OCI-LY1 (cell line): ENCODE results near the gene DPF3.

Experiments used
- H2AFZ ChIP-seq: fragments of 200-600 bp; sonication (generic), shearing (Covaris generic); 2 replicates; pipeline ENCODE4 v1.6.0; 2014; ENCODE audit warnings: antibody characterized with exemption, mild to moderate bottlenecking, low read length
- H3F3A ChIP-seq: fragments of 200-600 bp; sonication (generic), shearing (Covaris generic); 2 replicates; pipeline ENCODE4 v1.6.0; 2014; ENCODE audit warnings: mild to moderate bottlenecking, antibody characterized with exemption, low read length, moderate library complexity; ENCODE audit not compliant: insufficient read depth
- H3K27ac ChIP-seq: fragments of 200-600 bp; sonication (generic); 2 replicates; pipeline ENCODE4 v1.5.1; 2014; ENCODE audit warnings: low read length, mixed run types, mild to moderate bottlenecking, low read depth; ENCODE audit not compliant: poor library complexity, severe bottlenecking
- H3K27me3 ChIP-seq: fragments of 200-600 bp; sonication (generic); 2 replicates; pipeline ENCODE4 v1.6.0; 2014; ENCODE audit warnings: antibody characterized with exemption, mild to moderate bottlenecking, low read length, moderate library complexity; ENCODE audit not compliant: insufficient read depth
- H3K36me3 ChIP-seq: fragments of 200-600 bp; sonication (generic); 2 replicates; pipeline ENCODE4 v1.6.1; 2014; ENCODE audit warnings: mild to moderate bottlenecking, antibody characterized with exemption, low read length, moderate library complexity, mixed read lengths; ENCODE audit not compliant: insufficient read depth
- H3K4me1 ChIP-seq: fragments of 200-600 bp; sonication (generic); 2 replicates; pipeline ENCODE4 v1.5.1; 2014; ENCODE audit warnings: mild to moderate bottlenecking, low read length, moderate library complexity; ENCODE audit not compliant: insufficient read depth, severe bottlenecking
- H3K4me2 ChIP-seq: fragments of 200-600 bp; sonication (generic), shearing (Covaris generic); 2 replicates; pipeline ENCODE4 v1.6.1; 2014; ENCODE audit warnings: low read length
- H3K4me3 ChIP-seq: fragments of 200-600 bp; sonication (generic); 2 replicates; pipeline ENCODE4 v1.5.1; 2014; ENCODE audit warnings: low read length, low read depth, mild to moderate bottlenecking, mixed read lengths; ENCODE audit not compliant: poor library complexity, severe bottlenecking
- H3K79me2 ChIP-seq: fragments of 200-600 bp; shearing (Covaris generic); 2 replicates; pipeline ENCODE4 v1.6.1; 2016; ENCODE audit warnings: mixed run types, low read length, mixed read lengths; ENCODE audit not compliant: insufficient read depth
- H3K9ac ChIP-seq: fragments of 200-600 bp; sonication (generic), shearing (Covaris generic); 2 replicates; pipeline ENCODE4 v1.6.1; 2014; ENCODE audit warnings: mild to moderate bottlenecking, low read length, mixed read lengths
- H3K9me2 ChIP-seq: fragments of 200-600 bp; sonication (generic), shearing (Covaris generic); 2 replicates; pipeline ENCODE4 v1.6.1; 2014; ENCODE audit warnings: low read depth, mild to moderate bottlenecking, low read length, mixed read lengths
- H3K9me3 ChIP-seq: fragments of 200-600 bp; shearing (Covaris generic); 2 replicates; pipeline ENCODE4 v1.6.1; 2014; ENCODE audit warnings: low read length, mixed read lengths
- H4K20me1 ChIP-seq: fragments of 200-600 bp; sonication (generic), shearing (Covaris generic); 2 replicates; pipeline ENCODE4 v1.6.0; 2016; ENCODE audit warnings: mild to moderate bottlenecking, low read length; ENCODE audit not compliant: insufficient read depth
- CTCF ChIP-seq: fragments of 200-600 bp; sonication (generic), shearing (Covaris generic); IDR thresholded peaks from 2 replicates; pipeline ENCODE4 v1.5.1; 2017; ENCODE audit warnings: mild to moderate bottlenecking, antibody characterized with exemption, low read length, moderate library complexity, mixed read lengths
- EZH2 ChIP-seq: fragments of 200-600 bp; sonication (generic), shearing (Covaris generic); IDR thresholded peaks from 2 replicates; pipeline ENCODE4 v1.8.0; 2017; ENCODE audit warnings: borderline replicate concordance, mixed run types, mild to moderate bottlenecking, antibody characterized with exemption, low read length, moderate library complexity, mixed read lengths

Gene DPF3

GRCh38 chr14:72645706-72646105, 248.2 kb downstream of the DPF3 start:
- no peak for TF ChIP-seq EZH2
- TF ChIP-seq CTCF = no peak

GRCh38 chr14:72644758-72645489, 249.0 kb downstream of the DPF3 start:
- no peaks in the 10 kb centered on the region for H4K20me1 ChIP-seq
- no peaks in the 10 kb centered on the region for H3K9me3 ChIP-seq
- H3K4me2 ChIP-seq = no peak overlapping the region
- H3K9ac ChIP-seq = no peak overlapping the region
- no peak overlapping the region for H3K27ac ChIP-seq
- H3K27me3 ChIP-seq = no peaks in the 10 kb centered on the region
- no peaks in the 10 kb centered on the region for H3K4me1 ChIP-seq
- H2AFZ ChIP-seq = no peak overlapping the region
- H3K4me3 ChIP-seq = no peak overlapping the region
- no peaks in the 10 kb centered on the region for H3K9me2 ChIP-seq
- TF ChIP-seq CTCF (no peak), EZH2 (no peak)
- H3F3A ChIP-seq = no peaks in the 10 kb centered on the region
- H3K79me2 ChIP-seq = no peaks in the 10 kb centered on the region
- H3K36me3 ChIP-seq = no peaks in the 10 kb centered on the region

More at GRCh38 chr14:72645706-72646105, 248.2 kb downstream of the DPF3 start:
- H3K27me3 ChIP-seq = no peaks in the 10 kb centered on the region
- H3K4me2 ChIP-seq = no peak overlapping the region
- H3K79me2 ChIP-seq = no peaks in the 10 kb centered on the region
- H3K36me3 ChIP-seq = no peaks in the 10 kb centered on the region
- H3K4me1 ChIP-seq = no peaks in the 10 kb centered on the region
- no peaks in the 10 kb centered on the region for H3K9me2 ChIP-seq
- H4K20me1 ChIP-seq = no peaks in the 10 kb centered on the region
- H2AFZ ChIP-seq = no peak overlapping the region
- H3K9ac ChIP-seq = no peak overlapping the region
- no peak overlapping the region for H3K4me3 ChIP-seq
- H3K9me3 ChIP-seq = no peaks in the 10 kb centered on the region
- no peaks in the 10 kb centered on the region for H3F3A ChIP-seq
- H3K27ac ChIP-seq = no peak overlapping the region

- Histone ChIP-seq H2AFZ (no peak overlapping the region), H3K9me2 (no peaks in the 10 kb centered on the region), H3F3A (no peaks in the 10 kb centered on the region), H3K27me3 (no peaks in the 10 kb centered on the region), H3K4me1 (no peaks in the 10 kb centered on the region), H3K9ac (no peak overlapping the region), H3K79me2 (no peaks in the 10 kb centered on the region), H4K20me1 (no peaks in the 10 kb centered on the region), H3K27ac (no peak overlapping the region), H3K4me2 (no peak overlapping the region), H3K4me3 (no peak overlapping the region), H3K36me3 (no peaks in the 10 kb centered on the region), H3K9me3 (no peaks in the 10 kb centered on the region)
- no peak for TF ChIP-seq EZH2
- no peak for TF ChIP-seq CTCF
These were observed 249.9 kb downstream of the DPF3 start for GRCh38 chr14:72644038-72644437.
